GM11168 (cell line): Measurements from ENCODE around the gene CLPTM1.

Experiments used
- in situ Hi-C: fragments of 300-500 bp; cut with MboI; formaldehyde crosslinking; loops from one replicate; pipeline ENCODE4 v1.12.0; 2022; ENCODE audit warnings: low sequenced_read_pairs; ENCODE audit not compliant: unreplicated experiment

The CLPTM1 gene

GRCh38 chr19:45041125-45041524 lies 85.9 kb downstream of the CLPTM1 start:
- in situ Hi-C loops: no loop called here
